SIG-M5 treated with dmso at 0.1 percent for 504 hours (cell line): ENCODE results near the gene KIF6.
A peak's percentile ranks its signal among the peaks of the same experiment; 100 is the strongest.

Experiments used
- DNase-seq: peaks from one replicate; lab custom pipeline; 2025; ENCODE audit not compliant: unreplicated experiment; lab: John Stamatoyannopoulos, UW

The KIF6 gene

GRCh38 chr6:39388606-39389483 is 336.4 kb downstream of the KIF6 start:
- DNase-seq, result no peak

- no peak for DNase-seq
Observed at GRCh38 chr6:39387785-39388184, 337.4 kb downstream of the KIF6 start.

- no peak for DNase-seq
Observed at GRCh38 chr6:39386487-39386886, 338.7 kb downstream of the KIF6 start.

GRCh38 chr6:39381550-39382140 is 343.6 kb downstream of the KIF6 start:
- no peak for DNase-seq

GRCh38 chr6:39380837-39381549 is 344.2 kb downstream of the KIF6 start:
- no peak for DNase-seq

GRCh38 chr6:39378960-39379425 is 346.2 kb downstream of the KIF6 start:
- DNase-seq, result no peak

GRCh38 chr6:39378175-39378959 is 346.8 kb downstream of the KIF6 start:
- DNase-seq, result no peak

- DNase-seq, result peak; percentile 25
Observed at GRCh38 chr6:39377539-39377950, 347.7 kb downstream of the KIF6 start.

GRCh38 chr6:39375405-39375804 is 349.8 kb downstream of the KIF6 start:
- no peak for DNase-seq

GRCh38 chr6:39370390-39370789 is 354.8 kb downstream of the KIF6 start:
- DNase-seq, result no peak

GRCh38 chr6:39369987-39370386 is 355.2 kb downstream of the KIF6 start:
- no peak for DNase-seq

GRCh38 chr6:39367700-39368099 is 357.5 kb downstream of the KIF6 start:
- DNase-seq, result no peak

- no peak for DNase-seq
Observed at GRCh38 chr6:39366931-39367618, 358.1 kb downstream of the KIF6 start.

- no peak for DNase-seq
Observed at GRCh38 chr6:39365281-39366074, 359.7 kb downstream of the KIF6 start.

- DNase-seq, result no peak
Observed at GRCh38 chr6:39363280-39363679, 361.9 kb downstream of the KIF6 start.

- DNase-seq, result no peak
Observed at GRCh38 chr6:39362487-39362865, 362.7 kb downstream of the KIF6 start.

GRCh38 chr6:39361657-39362486 is 363.3 kb downstream of the KIF6 start:
- DNase-seq, result peak; percentile 62

- DNase-seq, result no peak
Observed at GRCh38 chr6:39360378-39360777, 364.8 kb downstream of the KIF6 start.
